Thoracic aorta (tissue), 2 donors: ENCODE measurements around the gene ATP13A2. TPM values are rescaled to one million over a fixed set of nuclear protein-coding genes. Genes with fewer than 3 reads are reported as not detected.

Source experiments
- ATAC-seq: fragments of 150-250 bp; one replicate; pipeline ENCODE4 v1.8.0; 2017; ENCODE audit warnings: low read depth; ENCODE audit not compliant: insufficient number of reproducible peaks, low FRiP score
- DNase-seq: peaks from one replicate; pipeline ENCODE4 v3.0.0-alpha.2; 2020; ENCODE audit warnings: low spot score
- H3K27ac ChIP-seq, 2 donors: fragments of 200-600 bp; sonication (generic); 1 replicate in 1 of 2; 2 replicates in 1 of 2; pipeline ENCODE4 v1.5.1; 2016; ENCODE audit warnings: mild to moderate bottlenecking in 2 of 2, moderate library complexity in 2 of 2
- H3K27me3 ChIP-seq: fragments of 200-600 bp; sonication (generic); replicated peaks from 2 replicates; pipeline ENCODE4 v1.6.0; 2016; ENCODE audit warnings: mild to moderate bottlenecking; ENCODE audit not compliant: insufficient read depth
- H3K36me3 ChIP-seq: fragments of 200-600 bp; sonication (generic); one replicate; pipeline ENCODE4 v1.5.1; 2016
- H3K4me1 ChIP-seq, 2 donors: fragments of 200-600 bp; sonication (generic); 1 replicate in 1 of 2; 2 replicates in 1 of 2; pipeline versions ENCODE4 v1.5.1 to v1.6.0; 2016; ENCODE audit warnings: low read depth in 2 of 2, mild to moderate bottlenecking in 1 of 2; ENCODE audit not compliant: control insufficient read depth in 1 of 2
- H3K4me3 ChIP-seq: fragments of 200-600 bp; sonication (generic); 2 replicates; pipeline ENCODE4 v1.5.1; 2016; ENCODE audit warnings: mild to moderate bottlenecking
- H3K9me3 ChIP-seq: fragments of 200-600 bp; sonication (generic); 2 replicates; pipeline ENCODE4 v1.5.1; 2016
- CTCF ChIP-seq: fragments of 200-600 bp; sonication (generic); IDR thresholded peaks from one replicate; pipeline ENCODE4 v1.5.1; 2019; ENCODE audit warnings: antibody characterized with exemption
- total RNA-seq, 2 donors: library from RNA; depleted of rRNA; stranded (reverse); fragments of >200 nt; gene quantifications; one replicate each; pipeline versions ENCODE4 v1.1.0 to v1.2.3, GENCODE V29; 2016

The ATP13A2 gene
- total RNA-seq, 2 donors from 2014 or later = 45.1 to 59.0 TPM

GRCh38 chr1:16960560-16961296 lies 51.0 kb downstream of the ATP13A2 start:
- H3K4me1 ChIP-seq = peaks cover 6 to 29% of the 10 kb centered on the region in 2 donors
- H3K27ac ChIP-seq = peak overlapping the region; percentile 46 to 50
- peak overlapping the region; percentile 60 for H3K4me3 ChIP-seq
- no peak for ATAC-seq
- H3K9me3 ChIP-seq = no peaks in the 10 kb centered on the region
- peaks cover 9% of the 10 kb centered on the region for H3K36me3 ChIP-seq
- TF ChIP-seq CTCF = peak; percentile 73
- peak; percentile 54 for DNase-seq
- H3K27me3 ChIP-seq = no peaks in the 10 kb centered on the region

- H3K36me3 ChIP-seq = peaks cover 15% of the 10 kb centered on the region
- no peak for DNase-seq
Measured at GRCh38 chr1:16958475-16958874, 53.3 kb downstream of the ATP13A2 start.

GRCh38 chr1:16957731-16958130 lies 54.0 kb downstream of the ATP13A2 start:
- ATAC-seq = no peak

More at GRCh38 chr1:16958475-16958874, 53.3 kb downstream of the ATP13A2 start:
- Histone ChIP-seq H3K27ac (no peak overlapping the region), H3K9me3 (no peaks in the 10 kb centered on the region), H3K27me3 (no peaks in the 10 kb centered on the region), H3K4me1 (peaks cover 3 to 18% of the 10 kb centered on the region in 2 donors), H3K4me3 (no peak overlapping the region)
- ATAC-seq = no peak
- TF ChIP-seq CTCF = no peak

GRCh38 chr1:16956775-16957174 lies 55.0 kb downstream of the ATP13A2 start:
- Histone ChIP-seq H3K4me3 (no peak overlapping the region), H3K4me1 (peaks cover 3 to 13% of the 10 kb centered on the region in 2 donors), H3K27ac (no peak overlapping the region), H3K36me3 (peaks cover 15% of the 10 kb centered on the region), H3K9me3 (no peaks in the 10 kb centered on the region), H3K27me3 (no peaks in the 10 kb centered on the region)
- DNase-seq (no peak), ATAC-seq (no peak)
- TF ChIP-seq CTCF = no peak

More at GRCh38 chr1:16957731-16958130, 54.0 kb downstream of the ATP13A2 start:
- no peak for TF ChIP-seq CTCF
- Histone ChIP-seq H3K9me3 (no peaks in the 10 kb centered on the region), H3K36me3 (peaks cover 15% of the 10 kb centered on the region), H3K27me3 (no peaks in the 10 kb centered on the region), H3K4me1 (peaks cover 3 to 13% of the 10 kb centered on the region in 2 donors), H3K4me3 (no peak overlapping the region), H3K27ac (no peak overlapping the region)
- DNase-seq = no peak

DNA sequence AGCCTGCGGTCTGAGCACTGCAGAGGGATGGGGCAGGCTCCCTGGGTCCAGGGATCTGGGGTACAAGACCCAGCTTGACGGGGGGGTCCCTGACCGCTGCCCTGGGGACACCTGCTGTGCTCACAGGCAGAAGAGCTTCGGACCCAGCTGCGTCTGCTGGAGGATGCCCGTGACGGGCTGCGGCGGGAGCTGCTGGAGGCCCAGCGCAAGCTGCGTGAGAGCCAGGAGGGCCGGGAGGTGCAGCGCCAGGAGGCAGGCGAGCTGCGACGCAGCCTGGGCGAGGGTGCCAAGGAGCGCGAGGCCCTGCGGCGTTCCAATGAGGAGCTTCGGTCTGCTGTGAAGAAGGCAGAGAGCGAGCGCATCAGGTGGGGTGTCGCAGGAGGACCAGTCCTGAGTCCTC lies 56.5 kb downstream of the ATP13A2 start:
- Histone ChIP-seq H3K27me3 (no peaks in the 10 kb centered on the region), H3K9me3 (no peaks in the 10 kb centered on the region), H3K27ac (no peak overlapping the region), H3K4me1 (peaks cover 0 to under 1% of the 10 kb centered on the region in 2 donors), H3K36me3 (peaks cover 15% of the 10 kb centered on the region), H3K4me3 (no peak overlapping the region)
- no peak for TF ChIP-seq CTCF
- ATAC-seq = no peak
- DNase-seq = no peak
